Activated CD4-positive, alpha-beta T cell treated with anti-CD3 and anti-CD28 coated beads for 36 hours (primary cell): ENCODE results near the gene TMUB1. TPM values are rescaled to one million over a fixed set of nuclear protein-coding genes. Genes with fewer than 3 reads are reported as not detected.

Experiments used
- ATAC-seq: fragments of 200-7000 bp; cut with Tn5 transposase; one replicate; pipeline ENCODE4 v1.10.0; 2021; ENCODE audit warnings: mild to moderate bottlenecking, moderate library complexity
- CTCF ChIA-PET: fragments of 350-600 bp; sonication (Branson Sonifier 250); formaldehyde crosslinking; loops from one replicate; lab custom pipeline; 2021; ENCODE audit warnings: antibody characterized with exemption; lab: Charles Lee
- POLR2A ChIA-PET: fragments of 350-600 bp; sonication (Branson Sonifier 250); formaldehyde crosslinking; loops from one replicate; lab custom pipeline; 2021; ENCODE audit warnings: antibody characterized with exemption, inconsistent platforms; lab: Charles Lee
- DNase-seq: peaks from one replicate; pipeline ENCODE4 v3.0.0-alpha.2; 2020
- H3K27ac Mint-ChIP-seq: one replicate; pipeline ENCODE4 v1.8.0; 2021; ENCODE audit warnings: mixed read lengths
- H3K27me3 Mint-ChIP-seq: one replicate; pipeline ENCODE4 v1.8.0; 2021; ENCODE audit warnings: mixed read lengths
- H3K36me3 Mint-ChIP-seq: one replicate; pipeline ENCODE4 v1.8.0; 2021; ENCODE audit warnings: low read depth, mixed read lengths
- H3K4me1 Mint-ChIP-seq: one replicate; pipeline ENCODE4 v1.8.0; 2021; ENCODE audit warnings: mixed read lengths
- H3K4me3 Mint-ChIP-seq: one replicate; pipeline ENCODE4 v1.8.0; 2021; ENCODE audit warnings: mild to moderate bottlenecking, moderate library complexity, mixed read lengths
- H3K9me3 Mint-ChIP-seq: one replicate; pipeline ENCODE4 v1.8.0; 2021; ENCODE audit warnings: low read depth, mixed read lengths
- intact Hi-C, 2 experiments: fragments of 100-400 bp; cut with DNase I in 1 of 2; cut with micrococcal nuclease in 1 of 2; formaldehyde crosslinking; loops; one replicate each; pipeline versions ENCODE4 v1.14.2 to v1.15.1; 2022 to 2024; cut with DNase I, micrococcal nuclease
- total RNA-seq, 2 experiments: library from RNA; stranded (reverse); gene quantifications; one replicate each; pipeline ENCODE4 v1.2.3, GENCODE V29; 2021

Gene TMUB1
- total RNA-seq, 2 experiments from 2014 or later, result 54.0 to 67.7 TPM

DNA sequence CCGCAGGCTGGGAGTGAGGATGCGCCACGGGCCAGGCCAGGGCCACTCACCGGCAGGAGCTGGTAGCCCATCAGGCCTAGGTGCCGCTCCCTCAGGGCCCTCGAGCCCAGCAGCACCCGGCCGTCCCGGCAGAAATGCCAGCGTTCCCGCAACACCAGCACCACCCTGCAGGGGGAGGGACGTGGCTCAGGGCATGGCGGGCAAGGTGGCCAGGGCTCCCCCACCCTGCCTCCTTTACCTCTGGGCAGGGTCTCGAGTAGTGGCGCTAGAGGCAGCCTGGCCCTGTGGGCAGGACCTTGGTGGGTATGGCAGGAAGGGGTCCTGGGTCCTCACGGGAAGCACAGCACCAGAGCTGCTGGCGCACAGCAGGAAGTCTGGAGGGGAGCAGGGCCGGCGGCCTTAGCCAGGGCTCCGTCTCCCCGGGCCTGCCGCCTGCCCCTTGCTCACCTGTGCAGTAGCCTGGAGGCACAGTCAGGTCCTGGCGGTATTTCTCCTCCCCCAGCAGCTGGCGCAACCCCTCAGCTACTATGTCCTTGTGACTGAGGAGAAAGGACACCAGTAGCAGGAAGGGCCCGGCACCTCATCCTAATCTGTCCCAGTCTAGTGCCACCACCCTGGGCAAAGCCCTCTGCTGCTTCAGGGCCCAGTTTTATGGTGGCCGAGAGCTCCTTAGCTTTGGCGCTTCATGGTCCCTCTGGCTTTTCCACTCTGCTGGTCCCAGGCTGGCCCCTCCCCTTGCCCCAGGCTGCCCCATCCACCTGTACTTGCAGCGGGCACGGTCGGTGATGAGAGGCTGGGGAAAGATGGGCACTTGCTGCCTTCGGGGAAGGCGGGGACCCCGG, 6.2 kb downstream of the TMUB1 start:
- ChIA-PET POLR2A (no interaction called here), CTCF (interaction anchor here (0.6 to 1.2 kb wide), 2 partner anchors 14 to 47 kb away, joined by 3 read pairs; no protein-coding TSS in a partner anchor)
- no peak overlapping the region for H3K27ac Mint-ChIP-seq
- no peaks in the 10 kb centered on the region for H3K9me3 Mint-ChIP-seq
- no peaks in the 10 kb centered on the region for H3K27me3 Mint-ChIP-seq
- H3K36me3 Mint-ChIP-seq, result peaks cover 20% of the 10 kb centered on the region
- H3K4me1 Mint-ChIP-seq, result peaks cover 26% of the 10 kb centered on the region
- intact Hi-C loops, result no loop called here
- no peak for ATAC-seq
- DNase-seq, result peak; percentile 49
- H3K4me3 Mint-ChIP-seq, result no peak overlapping the region

DNA sequence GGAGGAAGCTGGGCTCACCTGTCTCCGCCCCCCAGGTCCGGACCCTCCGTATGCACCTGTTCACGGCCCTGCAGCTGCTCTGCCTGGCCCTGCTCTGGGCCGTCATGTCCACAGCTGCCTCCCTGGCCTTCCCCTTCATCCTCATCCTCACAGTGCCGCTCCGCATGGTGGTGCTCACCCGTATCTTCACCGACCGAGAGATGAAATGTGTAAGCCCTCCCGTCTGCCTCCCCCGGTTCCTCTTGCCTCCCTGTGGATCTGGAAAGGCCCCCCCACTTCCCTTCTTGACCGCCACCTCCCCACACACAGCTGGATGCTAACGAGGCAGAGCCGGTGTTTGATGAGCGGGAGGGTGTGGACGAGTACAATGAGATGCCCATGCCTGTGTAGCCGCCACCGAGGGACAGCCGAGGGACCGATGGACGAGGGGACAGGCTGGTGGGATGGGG, 7.3 kb downstream of the TMUB1 start:
- ChIA-PET CTCF (interaction anchor here (1.2 kb wide), 1 partner anchor 15 kb away, joined by 3 read pairs; no protein-coding TSS in a partner anchor), POLR2A (interaction anchor here (0.6 kb wide), 1 partner anchor 1324 kb away, joined by 6 read pairs; no protein-coding TSS in a partner anchor)
- intact Hi-C loops, result no loop called here
- H3K4me1 Mint-ChIP-seq, result peaks cover 19% of the 10 kb centered on the region
- no peak for DNase-seq
- H3K27me3 Mint-ChIP-seq, result no peaks in the 10 kb centered on the region
- ATAC-seq, result no peak
- no peaks in the 10 kb centered on the region for H3K9me3 Mint-ChIP-seq
- no peak overlapping the region for H3K4me3 Mint-ChIP-seq
- no peak overlapping the region for H3K27ac Mint-ChIP-seq
- peaks cover 23% of the 10 kb centered on the region for H3K36me3 Mint-ChIP-seq

DNA sequence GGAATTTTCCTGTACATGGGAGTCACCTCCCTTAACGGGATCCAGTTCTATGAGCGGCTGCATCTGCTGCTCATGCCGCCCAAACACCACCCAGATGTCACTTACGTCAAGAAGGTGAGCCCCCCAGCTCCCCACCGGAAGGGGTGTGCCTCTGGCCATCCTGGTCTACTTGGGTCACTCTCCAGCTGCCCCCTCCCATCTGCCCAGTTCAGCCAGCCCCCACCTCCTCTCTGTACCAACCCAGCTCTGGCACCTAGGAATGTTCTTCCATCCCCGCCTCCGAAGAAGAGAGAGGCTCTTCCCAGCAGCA, 7.7 kb downstream of the TMUB1 start:
- DNase-seq (no peak), ATAC-seq (no peak)
- ChIA-PET POLR2A (no interaction called here), CTCF (interaction anchor here (1.2 kb wide), 1 partner anchor 15 kb away, joined by 3 read pairs; no protein-coding TSS in a partner anchor)
- Mint-ChIP-seq H3K27me3 (no peaks in the 10 kb centered on the region), H3K9me3 (no peaks in the 10 kb centered on the region), H3K27ac (peak overlapping the region; percentile 25), H3K4me3 (no peak overlapping the region), H3K36me3 (peaks cover 24% of the 10 kb centered on the region), H3K4me1 (peaks cover 19% of the 10 kb centered on the region)
- intact Hi-C loops, result no loop called here

DNA sequence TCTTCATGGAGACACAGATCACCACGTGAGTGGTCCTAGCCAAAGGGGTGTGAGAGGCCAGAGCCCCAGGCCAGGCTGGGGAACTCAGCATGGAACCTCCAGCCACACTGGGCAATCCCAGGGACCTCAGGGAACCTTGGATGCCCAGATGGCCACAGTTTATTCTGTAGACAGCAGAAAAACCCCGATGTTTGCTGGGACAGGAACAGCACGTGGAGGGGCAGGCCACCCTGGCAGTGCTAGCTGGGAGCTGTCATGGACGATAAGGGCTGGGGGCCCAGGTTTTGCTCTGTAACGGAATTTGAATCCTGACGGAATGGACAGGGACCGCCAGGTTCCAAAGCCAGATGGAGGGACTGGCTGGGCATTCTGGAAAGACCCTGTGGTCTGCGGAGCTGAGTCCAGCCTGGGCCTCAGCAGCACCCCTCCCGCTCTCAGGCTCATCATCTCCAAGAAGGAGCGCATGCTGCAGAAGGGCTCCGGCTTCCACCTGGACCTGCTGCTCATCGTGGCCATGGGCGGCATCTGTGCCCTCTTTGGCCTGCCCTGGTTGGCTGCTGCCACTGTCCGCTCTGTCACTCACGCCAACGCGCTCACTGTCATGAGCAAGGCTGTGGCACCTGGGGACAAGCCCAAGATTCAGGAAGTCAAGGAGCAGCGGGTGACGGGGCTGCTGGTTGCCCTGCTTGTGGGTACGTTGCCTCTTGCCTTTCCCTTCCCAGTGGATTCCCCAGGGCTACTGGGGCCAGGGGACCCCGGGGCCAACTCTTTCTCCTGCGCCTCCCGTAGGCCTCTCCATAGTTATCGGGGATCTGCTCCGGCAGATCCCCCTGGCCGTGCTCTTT, 8.3 kb downstream of the TMUB1 start:
- H3K27ac Mint-ChIP-seq, result peak overlapping the region; percentile 25
- intact Hi-C loops, result no loop called here
- ChIA-PET CTCF (no interaction called here), POLR2A (no interaction called here)
- H3K4me1 Mint-ChIP-seq, result peaks cover 19% of the 10 kb centered on the region
- ATAC-seq (no peak), DNase-seq (no peak)
- no peak overlapping the region for H3K4me3 Mint-ChIP-seq
- H3K27me3 Mint-ChIP-seq, result no peaks in the 10 kb centered on the region
- peaks cover 26% of the 10 kb centered on the region for H3K36me3 Mint-ChIP-seq
- no peaks in the 10 kb centered on the region for H3K9me3 Mint-ChIP-seq

DNA sequence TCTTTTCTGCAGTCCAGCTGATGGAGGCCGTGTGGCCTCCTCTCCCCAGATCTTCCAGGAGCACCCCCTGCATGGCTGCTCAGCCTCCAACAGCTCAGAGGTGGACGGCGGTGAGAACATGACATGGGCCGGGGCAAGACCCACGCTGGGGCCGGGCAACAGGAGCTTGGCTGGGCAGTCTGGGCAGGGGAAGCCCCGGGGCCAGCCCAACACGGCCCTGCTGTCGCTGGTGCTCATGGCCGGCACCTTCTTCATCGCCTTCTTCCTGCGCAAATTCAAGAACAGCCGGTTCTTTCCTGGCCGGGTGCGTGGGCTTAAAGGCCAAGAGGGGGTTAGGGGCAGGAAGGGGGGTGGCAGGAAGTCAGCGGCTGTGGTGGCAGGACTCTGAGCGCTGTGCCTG, 9.3 kb downstream of the TMUB1 start:
- ChIA-PET POLR2A (interaction anchor here (0.6 kb wide), 1 partner anchor 52 kb away, joined by 3 read pairs; no protein-coding TSS in a partner anchor), CTCF (interaction anchor here (0.7 kb wide), 1 partner anchor 111 kb away, joined by 3 read pairs; no protein-coding TSS in a partner anchor)
- peaks cover 10% of the 10 kb centered on the region for H3K4me1 Mint-ChIP-seq
- intact Hi-C loops, result no loop called here
- peaks cover 25% of the 10 kb centered on the region for H3K36me3 Mint-ChIP-seq
- no peak overlapping the region for H3K27ac Mint-ChIP-seq
- DNase-seq (no peak), ATAC-seq (no peak)
- no peaks in the 10 kb centered on the region for H3K9me3 Mint-ChIP-seq
- no peak overlapping the region for H3K4me3 Mint-ChIP-seq
- no peaks in the 10 kb centered on the region for H3K27me3 Mint-ChIP-seq

DNA sequence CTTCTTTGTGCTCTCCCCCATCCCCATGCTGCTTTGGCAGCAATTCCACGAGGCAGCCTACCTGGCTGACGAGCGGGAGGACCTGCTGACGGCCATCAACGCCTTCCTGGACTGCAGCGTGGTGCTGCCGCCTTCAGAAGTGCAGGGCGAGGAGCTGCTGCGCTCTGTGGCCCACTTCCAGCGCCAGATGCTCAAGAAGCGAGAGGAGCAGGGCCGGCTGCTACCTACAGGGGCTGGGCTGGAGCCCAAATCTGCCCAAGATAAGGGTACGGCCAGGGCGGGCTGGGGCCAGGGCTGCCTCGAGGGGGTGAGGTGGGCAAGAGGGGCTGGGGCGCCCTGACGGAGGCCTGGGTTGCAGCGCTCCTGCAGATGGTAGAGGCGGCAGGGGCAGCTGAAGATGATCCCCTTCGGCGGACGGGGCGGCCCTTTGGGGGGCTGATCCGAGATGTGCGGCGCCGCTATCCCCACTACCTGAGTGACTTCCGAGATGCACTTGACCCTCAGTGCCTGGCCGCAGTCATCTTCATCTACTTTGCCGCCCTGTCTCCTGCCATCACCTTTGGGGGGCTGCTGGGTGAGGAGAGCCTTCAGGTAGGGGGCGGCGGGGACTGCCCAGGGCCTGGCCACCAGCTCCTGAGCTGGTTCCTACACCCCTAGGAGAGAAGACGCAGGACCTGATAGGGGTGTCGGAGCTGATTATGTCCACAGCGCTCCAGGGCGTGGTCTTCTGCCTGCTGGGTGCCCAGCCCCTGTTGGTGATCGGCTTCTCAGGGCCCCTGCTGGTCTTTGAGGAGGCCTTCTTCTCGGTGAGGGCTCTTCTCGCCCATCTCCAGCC, 12.0 kb downstream of the TMUB1 start:
- H3K27me3 Mint-ChIP-seq, result no peaks in the 10 kb centered on the region
- peaks cover 21% of the 10 kb centered on the region for H3K36me3 Mint-ChIP-seq
- no peaks in the 10 kb centered on the region for H3K4me1 Mint-ChIP-seq
- ChIA-PET CTCF (no interaction called here), POLR2A (interaction anchor here (0.5 kb wide), 1 partner anchor 451 kb away, joined by 10 read pairs; no protein-coding TSS in a partner anchor)
- intact Hi-C loops, result no loop called here
- H3K4me3 Mint-ChIP-seq, result no peak overlapping the region
- no peak overlapping the region for H3K27ac Mint-ChIP-seq
- DNase-seq, result no peak
- no peaks in the 10 kb centered on the region for H3K9me3 Mint-ChIP-seq
- ATAC-seq, result no peak

DNA sequence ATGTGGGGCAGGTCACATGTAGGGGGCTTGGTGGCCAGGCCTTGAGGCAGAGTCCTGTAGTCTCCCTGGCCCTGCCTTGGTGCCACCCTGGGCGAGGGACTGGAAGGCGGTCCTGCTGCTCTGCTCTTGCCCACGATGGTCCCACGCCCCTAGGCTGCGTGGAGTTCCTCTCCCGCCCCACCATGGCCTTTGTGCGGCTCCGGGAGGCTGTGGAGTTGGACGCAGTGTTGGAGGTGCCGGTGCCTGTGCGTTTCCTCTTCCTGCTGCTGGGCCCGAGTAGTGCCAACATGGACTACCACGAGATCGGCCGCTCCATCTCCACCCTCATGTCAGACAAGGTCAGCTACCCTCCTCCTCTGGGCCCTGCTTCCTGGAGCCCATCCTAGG, 12.7 kb downstream of the TMUB1 start:
- no peak for ATAC-seq
- Mint-ChIP-seq H3K9me3 (no peaks in the 10 kb centered on the region), H3K27me3 (no peaks in the 10 kb centered on the region), H3K36me3 (peaks cover 22% of the 10 kb centered on the region), H3K4me3 (no peak overlapping the region), H3K27ac (no peak overlapping the region), H3K4me1 (no peaks in the 10 kb centered on the region)
- DNase-seq, result no peak
- CTCF ChIA-PET, result no interaction called here
- POLR2A ChIA-PET, result no interaction called here
- intact Hi-C loops, result no loop called here

DNA sequence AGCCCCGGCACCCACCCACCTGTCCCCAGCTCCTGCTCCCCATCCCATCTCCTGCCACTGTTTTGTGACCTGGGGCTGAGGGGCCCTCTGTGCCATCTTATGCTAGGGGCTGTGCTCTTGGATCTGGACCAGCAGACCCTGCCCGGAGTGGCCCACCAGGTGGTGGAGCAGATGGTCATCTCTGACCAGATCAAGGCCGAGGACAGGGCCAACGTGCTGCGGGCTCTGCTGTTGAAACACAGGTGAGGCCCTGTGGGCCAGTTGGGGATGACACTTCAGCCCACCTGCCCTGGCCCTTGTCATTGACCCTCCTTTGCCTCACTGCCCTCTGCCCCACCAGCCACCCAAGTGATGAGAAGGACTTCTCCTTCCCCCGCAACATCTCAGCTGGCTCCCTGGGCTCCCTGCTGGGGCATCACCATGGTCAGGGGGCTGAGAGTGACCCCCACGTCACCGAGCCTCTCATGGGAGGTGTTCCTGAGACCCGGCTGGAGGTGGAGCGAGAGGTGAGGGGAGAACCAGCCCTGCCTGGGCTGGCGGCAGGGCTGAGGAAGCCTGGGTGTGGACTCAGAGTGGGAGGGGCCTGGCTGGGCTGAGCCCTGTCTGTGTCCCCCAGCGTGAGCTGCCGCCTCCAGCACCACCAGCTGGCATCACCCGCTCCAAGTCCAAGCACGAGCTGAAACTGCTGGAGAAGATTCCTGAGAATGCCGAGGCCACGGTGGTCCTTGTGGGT, 13.3 kb downstream of the TMUB1 start:
- CTCF ChIA-PET, result no interaction called here
- intact Hi-C loops, result no loop called here

DNA sequence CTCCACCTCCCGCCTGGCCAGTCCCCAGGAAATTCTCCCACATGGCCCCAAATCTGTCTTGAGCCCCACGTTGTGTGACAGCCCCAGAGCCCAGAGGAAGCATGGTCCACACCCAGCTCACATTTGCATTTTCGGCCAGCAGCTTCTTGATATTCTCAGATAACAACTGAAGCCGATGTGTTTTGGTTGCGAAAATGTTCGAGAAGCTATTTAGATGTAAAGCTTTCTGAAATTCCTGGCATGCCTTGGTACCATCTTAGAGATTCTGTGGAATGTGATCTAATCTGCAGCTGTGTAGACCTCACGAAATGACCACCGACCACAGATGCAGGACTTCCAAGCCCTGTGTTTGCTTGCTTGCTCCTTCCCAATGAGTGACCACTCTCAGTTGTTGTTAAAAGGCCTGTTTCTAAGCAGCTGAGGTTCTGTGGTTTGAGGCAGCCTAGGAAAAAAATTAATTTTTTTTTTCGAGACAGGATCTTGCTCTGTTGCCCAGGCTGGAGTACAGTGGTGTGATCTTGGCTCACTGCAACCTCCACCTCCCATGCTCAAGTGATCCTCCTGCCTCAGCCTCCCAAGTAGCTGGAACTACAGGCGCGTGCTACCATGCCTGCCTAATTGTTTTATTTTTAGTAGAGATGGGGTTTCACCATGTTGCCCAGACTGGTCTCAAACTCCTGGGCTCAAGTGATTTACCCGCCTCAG, 15.1 kb downstream of the TMUB1 start:
- DNase-seq, result no peak
- CTCF ChIA-PET, result interaction anchor here (0.6 to 1.7 kb wide), 3 partner anchors 24 to 124 kb away, joined by 3 to 4 read pairs (median 4); no protein-coding TSS in a partner anchor
- Mint-ChIP-seq H3K4me1 (no peaks in the 10 kb centered on the region), H3K4me3 (no peak overlapping the region), H3K27ac (no peak overlapping the region), H3K9me3 (no peaks in the 10 kb centered on the region), H3K27me3 (no peaks in the 10 kb centered on the region), H3K36me3 (peaks cover 24% of the 10 kb centered on the region)
- POLR2A ChIA-PET, result no interaction called here
- no peak for ATAC-seq
- intact Hi-C loops, result no loop called here

More for the DNA sequence above, 13.3 kb downstream of the TMUB1 start:
- peaks cover 22% of the 10 kb centered on the region for H3K36me3 Mint-ChIP-seq
- POLR2A ChIA-PET, result no interaction called here
- no peaks in the 10 kb centered on the region for H3K27me3 Mint-ChIP-seq
- ATAC-seq (no peak), DNase-seq (no peak)
- no peaks in the 10 kb centered on the region for H3K9me3 Mint-ChIP-seq
- no peak overlapping the region for H3K27ac Mint-ChIP-seq
- H3K4me1 Mint-ChIP-seq, result no peaks in the 10 kb centered on the region
- H3K4me3 Mint-ChIP-seq, result no peak overlapping the region
